ENCODE measurements around the gene CGREF1.

CGREF1 gene

GRCh38 chr2:27087823-27088410 lies 31.0 kb downstream of the CGREF1 start:
- Mint-ChIP-seq H3K27ac (no peak overlapping the region), H3K36me3 (no peaks in the 10 kb centered on the region), H3K4me3 (no peak overlapping the region), H3K27me3 (no peaks in the 10 kb centered on the region), H3K4me1 (peaks cover 18% of the 10 kb centered on the region), H3K9me3 (no peaks in the 10 kb centered on the region)
- ATAC-seq, result no peak

DNA sequence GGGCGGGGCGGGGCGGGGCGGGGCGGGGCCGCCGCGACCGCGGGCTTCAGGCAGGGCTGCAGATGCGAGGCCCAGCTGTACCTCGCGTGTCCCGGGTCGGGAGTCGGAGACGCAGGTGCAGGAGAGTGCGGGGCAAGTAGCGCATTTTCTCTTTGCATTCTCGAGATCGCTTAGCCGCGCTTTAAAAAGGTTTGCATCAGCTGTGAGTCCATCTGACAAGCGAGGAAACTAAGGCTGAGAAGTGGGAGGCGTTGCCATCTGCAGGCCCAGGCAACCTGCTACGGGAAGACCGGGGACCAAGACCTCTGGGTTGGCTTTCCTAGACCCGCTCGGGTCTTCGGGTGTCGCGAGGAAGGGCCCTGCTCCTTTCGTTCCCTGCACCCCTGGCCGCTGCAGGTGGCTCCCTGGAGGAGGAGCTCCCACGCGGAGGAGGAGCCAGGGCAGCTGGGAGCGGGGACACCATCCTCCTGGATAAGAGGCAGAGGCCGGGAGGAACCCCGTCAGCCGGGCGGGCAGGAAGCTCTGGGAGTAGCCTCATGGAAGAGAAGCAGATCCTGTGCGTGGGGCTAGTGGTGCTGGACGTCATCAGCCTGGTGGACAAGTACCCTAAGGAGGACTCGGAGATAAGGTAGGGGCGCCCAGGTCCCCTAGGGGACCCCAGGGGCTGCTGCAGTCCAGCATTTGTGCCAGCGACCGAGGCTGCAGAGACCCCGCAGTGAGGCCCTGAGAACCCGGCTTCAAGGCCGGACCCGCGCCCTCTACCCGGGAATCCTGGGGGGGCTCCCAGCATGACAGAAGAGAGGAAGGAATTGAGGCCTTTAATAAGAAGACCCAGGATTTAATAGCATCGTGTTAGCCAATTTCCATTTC lies 32.0 kb downstream of the CGREF1 start, which contains the start of gene KHK:
KHK (plus strand) TSS at position 49 of the 870 bp plus-strand sequence; CDS start at position 537, 488 bp downstream.
- Mint-ChIP-seq H3K36me3 (no peaks in the 10 kb centered on the region), H3K27ac (peak within 1 kb of the TSS; percentile 84), H3K9me3 (no peaks in the 10 kb centered on the region), H3K27me3 (no peaks in the 10 kb centered on the region), H3K4me3 (peak within 1 kb of the TSS; percentile 95), H3K4me1 (peaks cover 18% of the 10 kb centered on the region)
- no peak for ATAC-seq

GRCh38 chr2:27086090-27086723 lies 32.7 kb downstream of the CGREF1 start:
- Mint-ChIP-seq H3K4me1 (peaks cover 24% of the 10 kb centered on the region), H3K9me3 (no peaks in the 10 kb centered on the region), H3K27me3 (no peaks in the 10 kb centered on the region), H3K4me3 (peak overlapping the region; percentile 95), H3K27ac (peak overlapping the region; percentile 84), H3K36me3 (no peaks in the 10 kb centered on the region)
- peak; percentile 95 for ATAC-seq

GRCh38 chr2:27085673-27086089 lies 33.2 kb downstream of the CGREF1 start:
- H3K27ac Mint-ChIP-seq, result peak overlapping the region; percentile 84
- H3K4me1 Mint-ChIP-seq, result peaks cover 29% of the 10 kb centered on the region
- no peak for ATAC-seq
- H3K27me3 Mint-ChIP-seq, result no peaks in the 10 kb centered on the region
- peak overlapping the region; percentile 95 for H3K4me3 Mint-ChIP-seq
- no peaks in the 10 kb centered on the region for H3K36me3 Mint-ChIP-seq
- H3K9me3 Mint-ChIP-seq, result no peaks in the 10 kb centered on the region

DNA sequence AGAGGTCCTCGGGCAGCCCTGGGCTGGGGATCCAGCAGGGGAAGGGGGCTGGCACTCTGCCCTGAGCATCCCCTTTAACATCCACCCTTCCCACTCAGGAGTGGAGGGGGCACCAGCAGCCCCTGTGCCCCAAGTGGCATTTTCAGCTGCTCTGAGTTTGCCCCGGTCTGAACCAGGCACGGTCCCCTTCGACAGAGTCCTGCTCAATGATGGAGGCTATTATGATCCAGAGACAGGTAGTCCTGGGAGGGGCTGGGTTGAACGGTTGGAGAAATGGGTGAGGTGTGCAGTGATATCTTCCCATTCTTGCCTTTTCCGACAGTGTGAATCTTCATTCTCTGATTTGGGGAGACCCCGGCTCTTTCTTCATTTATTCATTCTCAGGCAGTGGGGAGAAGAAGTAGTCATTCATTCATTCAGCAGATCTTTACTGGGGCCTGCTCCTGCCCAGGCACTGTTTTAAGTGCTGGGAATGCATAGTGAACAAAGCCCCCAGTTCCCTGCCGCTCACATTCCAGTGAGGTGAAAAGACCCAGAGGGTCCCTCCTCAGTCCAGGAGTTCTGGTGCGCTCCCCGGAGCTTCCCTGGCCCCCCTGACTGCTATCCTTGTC lies 33.8 kb downstream of the CGREF1 start:
- peak overlapping the region; percentile 95 for H3K4me3 Mint-ChIP-seq
- no peaks in the 10 kb centered on the region for H3K36me3 Mint-ChIP-seq
- no peaks in the 10 kb centered on the region for H3K27me3 Mint-ChIP-seq
- peak overlapping the region; percentile 84 for H3K27ac Mint-ChIP-seq
- H3K9me3 Mint-ChIP-seq, result no peaks in the 10 kb centered on the region
- ATAC-seq, result no peak
- H3K4me1 Mint-ChIP-seq, result peaks cover 34% of the 10 kb centered on the region

DNA sequence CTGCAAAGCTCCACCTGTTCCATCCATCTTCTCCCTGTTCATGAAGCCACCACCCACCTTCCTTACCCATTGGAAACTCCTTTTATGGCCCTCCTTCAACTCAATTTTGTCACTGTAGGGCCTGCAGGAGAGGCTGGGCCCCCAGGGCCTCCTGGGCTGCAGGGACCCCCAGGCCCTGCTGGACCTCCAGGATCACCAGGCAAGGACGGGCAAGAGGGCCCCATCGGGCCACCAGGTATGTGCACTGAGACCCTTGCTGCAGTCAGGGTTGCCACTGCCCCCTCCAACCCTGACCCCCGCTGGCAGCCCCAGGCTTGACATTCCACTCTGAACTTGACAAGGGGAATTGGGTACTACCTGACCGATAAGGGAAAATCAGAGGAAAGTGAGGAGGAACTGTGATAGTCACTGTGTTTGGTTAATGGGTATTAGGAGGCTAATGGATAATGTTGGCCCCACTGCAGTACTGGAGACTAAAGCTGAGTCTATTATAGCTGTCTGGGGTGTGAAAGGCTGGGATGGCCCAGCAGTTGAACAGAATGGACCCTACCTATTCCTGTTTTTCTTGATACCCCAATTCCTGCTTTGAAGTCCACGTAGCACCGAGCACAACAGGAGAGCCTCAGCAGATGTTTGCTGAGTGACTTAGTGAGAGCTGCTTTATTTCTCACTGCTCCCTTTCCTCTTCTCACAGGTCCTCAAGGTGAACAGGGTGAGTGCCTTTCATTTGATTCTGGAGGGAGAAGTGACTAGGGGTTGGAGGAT lies 34.4 kb downstream of the CGREF1 start:
- Mint-ChIP-seq H3K4me1 (peaks cover 38% of the 10 kb centered on the region), H3K36me3 (no peaks in the 10 kb centered on the region), H3K27ac (peak overlapping the region; percentile 84), H3K27me3 (no peaks in the 10 kb centered on the region), H3K9me3 (no peaks in the 10 kb centered on the region), H3K4me3 (no peak overlapping the region)
- ATAC-seq, result no peak

- H3K4me3 Mint-ChIP-seq, result no peak overlapping the region
- H3K27ac Mint-ChIP-seq, result no peak overlapping the region
- no peak for ATAC-seq
Measured at GRCh38 chr2:27083410-27084296, 35.3 kb downstream of the CGREF1 start.

GRCh38 chr2:27082773-27083409 lies 36.0 kb downstream of the CGREF1 start:
- Mint-ChIP-seq H3K27ac (no peak overlapping the region), H3K4me1 (peaks cover 41% of the 10 kb centered on the region)
- no peak for ATAC-seq

More at GRCh38 chr2:27083410-27084296, 35.3 kb downstream of the CGREF1 start:
- H3K27me3 Mint-ChIP-seq, result no peaks in the 10 kb centered on the region
- no peaks in the 10 kb centered on the region for H3K9me3 Mint-ChIP-seq
- H3K36me3 Mint-ChIP-seq, result no peaks in the 10 kb centered on the region
- peaks cover 38% of the 10 kb centered on the region for H3K4me1 Mint-ChIP-seq

DNA sequence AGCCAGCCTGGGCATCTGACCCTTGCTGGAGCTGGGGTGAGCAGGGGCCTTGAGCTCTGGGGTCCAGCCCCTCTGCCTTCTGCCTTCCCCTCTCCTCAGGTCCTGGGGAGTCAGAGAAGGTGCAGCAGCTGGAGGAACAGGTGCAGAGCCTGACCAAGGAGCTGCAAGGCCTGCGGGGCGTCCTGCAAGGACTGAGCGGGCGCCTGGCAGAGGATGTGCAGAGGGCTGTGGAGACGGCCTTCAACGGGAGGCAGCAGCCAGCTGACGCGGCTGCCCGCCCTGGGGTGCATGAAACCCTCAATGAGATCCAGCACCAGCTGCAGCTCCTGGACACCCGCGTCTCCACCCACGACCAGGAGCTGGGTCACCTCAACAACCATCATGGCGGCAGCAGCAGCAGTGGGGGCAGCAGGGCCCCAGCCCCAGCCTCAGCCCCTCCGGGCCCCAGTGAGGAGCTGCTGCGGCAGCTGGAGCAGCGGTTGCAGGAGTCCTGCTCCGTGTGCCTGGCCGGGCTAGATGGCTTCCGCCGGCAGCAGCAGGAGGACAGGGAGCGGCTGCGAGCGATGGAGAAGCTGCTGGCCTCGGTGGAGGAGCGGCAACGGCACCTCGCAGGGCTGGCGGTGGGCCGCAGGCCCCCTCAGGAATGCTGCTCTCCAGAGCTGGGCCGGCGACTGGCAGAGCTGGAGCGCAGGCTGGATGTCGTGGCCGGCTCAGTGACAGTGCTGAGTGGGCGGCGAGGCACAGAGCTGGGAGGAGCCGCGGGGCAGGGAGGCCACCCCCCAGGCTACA lies 36.8 kb downstream of the CGREF1 start:
- no peaks in the 10 kb centered on the region for H3K27me3 Mint-ChIP-seq

More at GRCh38 chr2:27082773-27083409, 36.0 kb downstream of the CGREF1 start:
- no peaks in the 10 kb centered on the region for H3K9me3 Mint-ChIP-seq
- H3K27me3 Mint-ChIP-seq, result no peaks in the 10 kb centered on the region
- H3K36me3 Mint-ChIP-seq, result no peaks in the 10 kb centered on the region
- no peak overlapping the region for H3K4me3 Mint-ChIP-seq

DNA sequence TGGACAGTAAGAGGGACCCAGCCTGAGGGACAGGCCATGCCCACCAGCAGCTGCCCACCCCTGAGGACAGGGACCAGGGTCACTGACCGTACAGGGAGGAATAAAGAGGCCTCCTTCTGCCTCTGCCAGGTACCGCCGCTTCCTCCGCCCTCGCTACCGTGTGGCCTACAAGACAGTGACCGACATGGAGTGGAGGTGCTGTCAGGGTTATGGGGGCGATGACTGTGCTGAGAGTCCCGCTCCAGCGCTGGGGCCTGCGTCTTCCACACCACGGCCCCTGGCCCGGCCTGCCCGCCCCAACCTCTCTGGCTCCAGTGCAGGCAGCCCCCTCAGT lies 38.4 kb downstream of the CGREF1 start:
- Mint-ChIP-seq H3K4me3 (peak overlapping the region; percentile 11), H3K27me3 (no peaks in the 10 kb centered on the region)

More for the DNA sequence above, 36.8 kb downstream of the CGREF1 start:
- no peak for ATAC-seq
- Mint-ChIP-seq H3K27ac (peak overlapping the region; percentile 79), H3K4me1 (peaks cover 44% of the 10 kb centered on the region), H3K36me3 (no peaks in the 10 kb centered on the region), H3K9me3 (no peaks in the 10 kb centered on the region), H3K4me3 (no peak overlapping the region)

DNA sequence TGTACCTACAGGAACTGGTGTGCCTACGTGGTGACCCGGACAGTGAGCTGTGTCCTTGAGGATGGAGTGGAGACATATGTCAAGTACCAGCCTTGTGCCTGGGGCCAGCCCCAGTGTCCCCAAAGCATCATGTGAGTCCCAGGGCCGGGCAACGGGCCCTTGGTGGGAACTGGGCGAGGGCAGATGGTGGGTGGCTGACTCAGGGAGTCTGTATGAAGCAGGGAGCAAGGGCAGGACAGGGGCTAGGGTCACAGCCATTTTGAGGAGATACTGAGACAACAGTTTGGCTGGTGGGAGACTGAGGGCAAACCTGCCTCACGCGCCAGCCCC lies 38.8 kb downstream of the CGREF1 start:
- Mint-ChIP-seq H3K36me3 (no peaks in the 10 kb centered on the region), H3K27ac (peak overlapping the region; percentile 79), H3K4me3 (no peak overlapping the region), H3K9me3 (peaks cover 2% of the 10 kb centered on the region), H3K27me3 (no peaks in the 10 kb centered on the region), H3K4me1 (peaks cover 47% of the 10 kb centered on the region)
- no peak for ATAC-seq

More for the DNA sequence above, 38.4 kb downstream of the CGREF1 start:
- peaks cover 2% of the 10 kb centered on the region for H3K9me3 Mint-ChIP-seq
- peak overlapping the region; percentile 79 for H3K27ac Mint-ChIP-seq
- no peaks in the 10 kb centered on the region for H3K36me3 Mint-ChIP-seq
- H3K4me1 Mint-ChIP-seq, result peaks cover 47% of the 10 kb centered on the region
- ATAC-seq, result no peak

DNA sequence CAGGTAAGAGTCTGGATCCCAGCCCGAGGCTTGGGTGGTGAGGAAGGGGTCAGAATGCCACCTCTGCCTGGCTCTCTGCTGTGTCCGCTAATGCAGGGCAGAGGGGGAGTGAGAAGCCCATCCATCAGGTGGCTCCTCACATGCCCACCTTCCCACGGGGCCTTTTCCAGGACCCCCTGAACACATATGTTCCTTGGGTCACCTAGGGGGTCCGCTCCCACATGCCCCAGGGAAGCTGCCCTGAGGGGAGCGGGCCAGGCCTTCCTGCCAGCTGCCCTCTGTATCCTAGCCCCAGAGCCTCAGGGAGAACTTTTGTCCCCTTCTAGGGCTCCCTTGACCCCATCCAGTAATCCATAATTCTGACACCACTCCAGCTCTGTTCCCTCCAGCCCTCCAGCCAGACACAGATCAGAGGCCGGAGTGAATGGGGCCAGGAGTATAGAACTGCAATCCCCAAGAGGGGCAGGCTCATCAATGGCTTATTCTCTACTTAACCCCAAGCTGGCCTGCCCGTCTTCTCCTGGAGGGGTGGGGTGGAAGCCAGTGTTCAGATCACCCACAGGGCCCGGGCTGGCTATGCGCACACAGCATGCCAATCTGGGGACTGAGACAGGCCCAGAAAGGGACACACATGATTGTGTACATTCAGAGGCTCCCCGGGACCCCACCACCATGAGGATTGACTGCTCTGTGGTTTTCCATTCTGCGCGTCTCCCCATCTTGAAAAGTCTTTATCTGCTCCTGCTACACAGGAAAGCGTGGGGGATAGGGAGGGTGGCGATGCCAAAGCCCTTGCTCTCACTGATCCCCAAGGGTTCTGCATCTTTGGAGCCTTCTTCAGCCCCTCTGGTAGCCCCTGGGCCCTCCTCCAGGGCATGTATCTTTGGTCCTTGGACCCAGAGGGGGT lies 39.4 kb downstream of the CGREF1 start:
- Mint-ChIP-seq H3K4me1 (peaks cover 52% of the 10 kb centered on the region), H3K27ac (peak overlapping the region; percentile 79), H3K4me3 (no peak overlapping the region)

More for the DNA sequence above, 39.4 kb downstream of the CGREF1 start:
- H3K9me3 Mint-ChIP-seq, result peaks cover 2% of the 10 kb centered on the region
- no peak for ATAC-seq
- H3K36me3 Mint-ChIP-seq, result no peaks in the 10 kb centered on the region
- no peaks in the 10 kb centered on the region for H3K27me3 Mint-ChIP-seq

Data from stimulated activated memory B cell treated with anti-CD40 and anti-IgM and Interleukin-4, amounts not matched to agents 10 μg/mL and 1 μg/mL and 100 μg/mL, for 72 hours (primary cell).